HG03135 (cell line): Measurements from ENCODE around the gene ABO.
"Not testable (repeated sequence)": the region's sequence is repeated elsewhere in the genome, so short reads cannot be mapped to it uniquely, and the experiment has no call there.

Source experiments
- ATAC-seq: cut with Tn5 transposase; IDR thresholded peaks from one replicate; pipeline ENCODE4 v1.9.1; 2021; ENCODE audit warnings: mild to moderate bottlenecking, moderate library complexity; ENCODE audit not compliant: unreplicated experiment

Gene ABO

GRCh38 chr9:133275105-133276000 is at the start of gene ABO:
ABO (minus strand) TSS chr9:133275201.
- no peak for ATAC-seq

- ATAC-seq: no peak
Observed at GRCh38 chr9:133323991-133324703, 49.1 kb upstream of the ABO start.

- ATAC-seq: no peak
Observed at GRCh38 chr9:133323211-133323610, 48.2 kb upstream of the ABO start.

- no peak for ATAC-seq
Observed at GRCh38 chr9:133322701-133323100, 47.7 kb upstream of the ABO start.

- no peak for ATAC-seq
Observed at GRCh38 chr9:133321411-133321935, 46.5 kb upstream of the ABO start.

- no peak for ATAC-seq
Observed at GRCh38 chr9:133320421-133320881, 45.5 kb upstream of the ABO start.

- ATAC-seq: not testable (repeated sequence)
Observed at GRCh38 chr9:133317551-133317950, 42.5 kb upstream of the ABO start.

- ATAC-seq: no peak
Observed at GRCh38 chr9:133315997-133316396, 41.0 kb upstream of the ABO start.

- no peak for ATAC-seq
Observed at GRCh38 chr9:133309608-133310007, 34.6 kb upstream of the ABO start.

GRCh38 chr9:133307301-133307700 is 32.3 kb upstream of the ABO start:
- no peak for ATAC-seq

GRCh38 chr9:133306242-133307204 is 31.5 kb upstream of the ABO start:
- no peak for ATAC-seq

- ATAC-seq: no peak
Observed at GRCh38 chr9:133305731-133306130, 30.7 kb upstream of the ABO start.

- no peak for ATAC-seq
Observed at GRCh38 chr9:133304477-133305377, 29.7 kb upstream of the ABO start.

- no peak for ATAC-seq
Observed at GRCh38 chr9:133304158-133304470, 29.1 kb upstream of the ABO start.

- no peak for ATAC-seq
Observed at GRCh38 chr9:133303266-133304157, 28.5 kb upstream of the ABO start.

GRCh38 chr9:133301253-133302230 is 26.5 kb upstream of the ABO start:
- ATAC-seq: no peak

- not testable (repeated sequence) for ATAC-seq
Observed at GRCh38 chr9:133299996-133300395, 25.0 kb upstream of the ABO start.

GRCh38 chr9:133294257-133294656 is 19.3 kb upstream of the ABO start:
- ATAC-seq: no peak
